ENCODE data around the gene ZNF227.

- TF ChIP-seq CTCF (IDR thresholded peaks at IDR 0.05; ENCODE audit: low read length) (no peak), EZH2 (IDR thresholded peaks at IDR 0.05; ENCODE audit: borderline replicate concordance, low read length) (no peak)
These were observed 20.2 kb upstream of the ZNF227 start for GRCh38 chr19:44192127-44192526.
